ENCODE data around the gene SLC38A10. TPM values are rescaled to one million over a fixed set of nuclear protein-coding genes. Genes with fewer than 3 reads are reported as not detected.

The SLC38A10 gene
- total and polyA plus RNA-seq, 2 of the 13 experiments (the other 11 are each of a cell fraction or from before 2014, with no cell fraction given) = 23.4 to 55.8 TPM

DNA sequence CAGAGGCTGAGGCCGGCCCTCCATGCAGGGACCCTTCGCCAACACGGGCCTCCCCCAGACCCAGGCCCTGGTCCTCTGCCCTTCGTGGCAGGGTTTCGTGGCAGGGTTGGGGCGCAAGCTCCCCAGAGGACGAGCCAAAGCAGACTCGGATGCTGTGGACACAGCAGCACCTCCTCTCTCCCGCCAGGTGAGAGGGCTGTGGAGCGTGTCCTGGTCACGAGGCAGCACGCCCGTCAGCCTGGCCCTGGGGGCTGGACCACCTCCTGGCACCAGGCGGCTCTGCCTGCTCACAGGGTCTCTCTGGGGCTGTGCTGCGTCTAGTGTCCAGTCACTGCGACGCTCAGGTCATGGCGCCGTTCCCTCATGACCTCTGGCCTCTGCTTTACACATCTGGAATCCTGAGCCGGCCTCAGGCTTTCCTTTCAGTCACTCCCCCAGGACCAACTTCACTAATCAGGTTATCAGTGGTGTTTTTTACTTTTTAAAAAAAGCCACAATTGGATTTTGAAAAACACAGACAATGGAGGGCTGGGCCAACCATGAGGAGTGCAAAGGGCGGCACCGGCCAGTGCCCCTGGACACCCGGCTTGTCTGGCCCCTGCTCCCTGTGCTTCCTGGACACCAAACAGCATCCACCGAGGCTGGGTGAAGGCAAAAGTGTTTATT, 50.6 kb downstream of the SLC38A10 start (continued):
- TF ChIP-seq, protein P1, sequence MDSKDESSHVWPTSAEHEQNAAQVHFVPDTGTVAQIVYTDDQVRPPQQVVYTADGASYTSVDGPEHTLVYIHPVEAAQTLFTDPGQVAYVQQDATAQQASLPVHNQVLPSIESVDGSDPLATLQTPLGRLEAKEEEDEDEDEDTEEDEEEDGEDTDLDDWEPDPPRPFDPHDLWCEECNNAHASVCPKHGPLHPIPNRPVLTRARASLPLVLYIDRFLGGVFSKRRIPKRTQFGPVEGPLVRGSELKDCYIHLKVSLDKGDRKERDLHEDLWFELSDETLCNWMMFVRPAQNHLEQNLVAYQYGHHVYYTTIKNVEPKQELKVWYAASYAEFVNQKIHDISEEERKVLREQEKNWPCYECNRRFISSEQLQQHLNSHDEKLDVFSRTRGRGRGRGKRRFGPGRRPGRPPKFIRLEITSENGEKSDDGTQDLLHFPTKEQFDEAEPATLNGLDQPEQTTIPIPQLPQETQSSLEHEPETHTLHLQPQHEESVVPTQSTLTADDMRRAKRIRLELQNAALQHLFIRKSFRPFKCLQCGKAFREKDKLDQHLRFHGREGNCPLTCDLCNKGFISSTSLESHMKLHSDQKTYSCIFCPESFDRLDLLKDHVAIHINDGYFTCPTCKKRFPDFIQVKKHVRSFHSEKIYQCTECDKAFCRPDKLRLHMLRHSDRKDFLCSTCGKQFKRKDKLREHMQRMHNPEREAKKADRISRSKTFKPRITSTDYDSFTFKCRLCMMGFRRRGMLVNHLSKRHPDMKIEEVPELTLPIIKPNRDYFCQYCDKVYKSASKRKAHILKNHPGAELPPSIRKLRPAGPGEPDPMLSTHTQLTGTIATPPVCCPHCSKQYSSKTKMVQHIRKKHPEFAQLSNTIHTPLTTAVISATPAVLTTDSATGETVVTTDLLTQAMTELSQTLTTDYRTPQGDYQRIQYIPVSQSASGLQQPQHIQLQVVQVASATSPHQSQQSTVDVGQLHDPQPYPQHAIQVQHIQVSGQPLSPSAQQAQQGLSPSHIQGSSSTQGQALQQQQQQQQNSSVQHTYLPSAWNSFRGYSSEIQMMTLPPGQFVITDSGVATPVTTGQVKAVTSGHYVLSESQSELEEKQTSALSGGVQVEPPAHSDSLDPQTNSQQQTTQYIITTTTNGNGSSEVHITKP (CRISPR knock-in tag; IDR thresholded peaks at IDR 0.05; ENCODE audit: low read depth) = no peak
- TF ChIP-seq ATF6 (CRISPR knock-in tag; conservative IDR thresholded peaks at IDR 0.05) (no peak), STAT5B (CRISPR knock-in tag; IDR thresholded peaks at IDR 0.05) (no peak), ZFP82 (CRISPR knock-in tag; IDR thresholded peaks at IDR 0.05; ENCODE audit: borderline replicate concordance) (0 out of 2 replicates have a peak, but pooled peaks have one; percentile 26), REPIN1 (CRISPR knock-in tag; IDR thresholded peaks at IDR 0.05; ENCODE audit: borderline replicate concordance, low read depth) (no peak), JARID2 (CRISPR knock-in tag; IDR thresholded peaks at IDR 0.05; ENCODE audit: insufficient replicate concordance) (no peak), BRD4 (CRISPR knock-in tag; IDR thresholded peaks at IDR 0.05) (no peak; the same call in 1 of the 2 replicates), KDM1A (CRISPR knock-in tag; IDR thresholded peaks at IDR 0.05) (no peak), ARID4A (CRISPR knock-in tag; IDR thresholded peaks at IDR 0.05; ENCODE audit: borderline replicate concordance) (no peak), MEF2D (CRISPR knock-in tag; IDR thresholded peaks at IDR 0.05) (peak; percentile 25; the same call in 1 of the 2 replicates), PBX3 (CRISPR knock-in tag; IDR thresholded peaks at IDR 0.05; ENCODE audit: borderline replicate concordance) (no peak), HOXD1 (CRISPR knock-in tag; IDR thresholded peaks at IDR 0.05) (no peak)

Data from HepG2 (cell line).